GM19455 (cell line): ENCODE measurements around the gene CAPN12.
"Not testable (repeated sequence)": the region's sequence is repeated elsewhere in the genome, so short reads cannot be mapped to it uniquely, and the experiment has no call there.

Experiments used
- ATAC-seq: cut with Tn5 transposase; IDR thresholded peaks from one replicate; pipeline ENCODE4 v1.9.1; 2021; ENCODE audit not compliant: unreplicated experiment

CAPN12 gene

GRCh38 chr19:38744298-38744681 is at the start of gene CAPN12:
TSS of gene CAPN12 (minus strand) at chr19:38744474. CDS start at chr19:38744165, 309 bp downstream.
- ATAC-seq = no peak

GRCh38 chr19:38793671-38794070 is 49.4 kb upstream of the CAPN12 start:
- no peak for ATAC-seq

GRCh38 chr19:38793177-38793576 is 48.9 kb upstream of the CAPN12 start:
- ATAC-seq = no peak

- ATAC-seq = no peak
Measured at GRCh38 chr19:38792250-38793111, 48.2 kb upstream of the CAPN12 start.

GRCh38 chr19:38791451-38792064 is 47.3 kb upstream of the CAPN12 start:
- ATAC-seq = not testable (repeated sequence)

- ATAC-seq = not testable (repeated sequence)
Measured at GRCh38 chr19:38790507-38791403, 46.5 kb upstream of the CAPN12 start.

GRCh38 chr19:38788478-38789243 is 44.4 kb upstream of the CAPN12 start, which contains the start of gene LGALS7B:
TSS of gene LGALS7B (plus strand) at chr19:38789200. CDS start at chr19:38789227, 27 bp downstream.
- ATAC-seq = no peak

- ATAC-seq = no peak
Measured at GRCh38 chr19:38786572-38787265, 42.4 kb upstream of the CAPN12 start.

GRCh38 chr19:38786061-38786460 is 41.8 kb upstream of the CAPN12 start:
- not testable (repeated sequence) for ATAC-seq

GRCh38 chr19:38785187-38785699 is 41.0 kb upstream of the CAPN12 start:
- ATAC-seq = no peak

GRCh38 chr19:38784224-38784623 is 40.0 kb upstream of the CAPN12 start:
- ATAC-seq = no peak

- ATAC-seq = not testable (repeated sequence)
Measured at GRCh38 chr19:38782212-38782611, 37.9 kb upstream of the CAPN12 start.

GRCh38 chr19:38781058-38781457 is 36.8 kb upstream of the CAPN12 start:
- no peak for ATAC-seq

- no peak for ATAC-seq
Measured at GRCh38 chr19:38780443-38780842, 36.2 kb upstream of the CAPN12 start.

- no peak for ATAC-seq
Measured at GRCh38 chr19:38778733-38779132, 34.5 kb upstream of the CAPN12 start.

- ATAC-seq = no peak
Measured at GRCh38 chr19:38774181-38774950, 30.1 kb upstream of the CAPN12 start.

- ATAC-seq = no peak
Measured at GRCh38 chr19:38773469-38774177, 29.3 kb upstream of the CAPN12 start, which contains the start of gene LGALS7. TSS of gene LGALS7 (minus strand) at chr19:38773517. CDS start at chr19:38773492, 25 bp downstream.

- ATAC-seq = not testable (repeated sequence)
Measured at GRCh38 chr19:38771569-38771968, 27.3 kb upstream of the CAPN12 start.
